Superior temporal gyrus (tissue), 1 donor: ENCODE results near the gene ZFX.
A peak's percentile ranks its signal among the peaks of the same experiment; 100 is the strongest.

Experiments used
- DNase-seq: peaks from one replicate; pipeline ENCODE4 v3.0.0-alpha.2; 2016; ENCODE audit errors: extremely low spot score

The ZFX gene

GRCh38 chrX:24201216-24201615 lies 51.7 kb downstream of the ZFX start:
- DNase-seq: no peak

DNA sequence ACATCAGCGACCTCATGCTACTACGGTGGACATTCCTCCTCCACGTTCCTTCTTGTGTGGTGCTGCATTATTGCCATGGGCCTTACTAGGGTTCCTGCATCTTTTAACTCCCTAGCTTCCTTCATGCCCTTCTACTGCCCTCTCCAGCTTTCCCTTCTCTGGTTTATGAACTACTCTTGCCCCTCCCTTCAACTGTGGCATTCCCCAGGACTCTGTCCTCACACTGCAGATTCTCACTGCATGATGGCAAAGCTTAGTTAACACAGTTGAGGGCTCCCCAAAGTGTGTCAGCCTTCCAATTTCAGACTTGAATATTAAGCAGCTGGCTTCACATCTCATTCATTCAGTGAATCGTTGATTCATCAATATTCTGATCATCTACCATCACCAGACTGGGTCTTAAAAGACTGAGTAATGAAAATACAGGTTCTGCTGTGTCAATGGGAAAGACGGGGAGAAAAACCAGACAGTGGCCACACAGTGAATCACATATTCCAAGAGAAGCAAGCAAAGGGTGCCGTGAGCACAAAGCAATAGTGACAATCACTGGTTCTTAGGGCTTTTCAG lies 53.0 kb downstream of the ZFX start:
- DNase-seq: no peak

GRCh38 chrX:24203072-24203808 lies 53.7 kb downstream of the ZFX start:
- no peak for DNase-seq

- DNase-seq: no peak
These were observed 54.8 kb downstream of the ZFX start for GRCh38 chrX:24204331-24204730.

- DNase-seq: no peak
These were observed 55.4 kb downstream of the ZFX start for GRCh38 chrX:24204958-24205357.

- no peak for DNase-seq
These were observed 58.3 kb downstream of the ZFX start for GRCh38 chrX:24207826-24208225.

- DNase-seq: no peak
These were observed 59.1 kb downstream of the ZFX start for GRCh38 chrX:24208496-24209240.

GRCh38 chrX:24210190-24210589 lies 60.7 kb downstream of the ZFX start:
- no peak for DNase-seq

GRCh38 chrX:24214568-24214967 lies 65.0 kb downstream of the ZFX start:
- DNase-seq: no peak

DNA sequence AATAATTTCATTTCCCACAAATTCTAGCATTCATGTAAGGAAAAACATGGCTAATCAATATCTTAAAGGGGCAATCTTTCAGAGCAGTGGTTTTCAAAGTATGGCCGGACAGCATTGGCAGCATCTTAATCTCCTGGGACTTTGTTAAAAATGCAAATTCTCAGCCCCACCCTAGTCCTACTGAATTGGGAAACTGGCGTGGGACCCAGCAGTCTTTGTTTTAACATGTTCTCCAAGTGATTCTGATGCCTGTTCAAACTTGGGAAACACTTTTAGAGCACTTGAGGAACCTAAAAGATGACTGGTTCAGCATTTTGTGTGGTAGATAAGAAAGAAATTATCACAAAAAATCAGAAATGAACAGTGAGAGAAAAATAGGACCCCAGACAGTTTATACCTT lies 65.7 kb downstream of the ZFX start:
- DNase-seq: no peak

DNA sequence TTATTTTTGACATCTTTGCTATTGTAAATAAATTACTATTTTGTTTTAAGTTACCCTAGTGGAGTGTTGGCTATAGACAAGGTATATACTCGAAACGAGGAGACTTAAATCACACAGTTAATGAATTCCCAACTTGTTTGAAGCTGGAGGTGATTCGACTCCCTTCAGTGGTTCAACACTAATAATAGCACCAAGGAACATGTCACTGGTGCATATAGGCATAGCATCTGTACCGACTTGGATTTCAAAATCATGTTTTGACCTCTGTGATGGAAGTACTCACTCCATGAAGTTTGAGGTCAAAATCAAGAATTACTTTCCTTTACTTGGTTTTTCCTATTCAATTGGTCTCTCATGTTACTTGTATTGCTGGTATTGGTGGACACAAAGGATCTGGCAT lies 66.5 kb downstream of the ZFX start:
- no peak for DNase-seq

- DNase-seq: no peak
These were observed 67.3 kb downstream of the ZFX start for GRCh38 chrX:24216827-24217226.

GRCh38 chrX:24219320-24219719 lies 69.8 kb downstream of the ZFX start:
- no peak for DNase-seq

DNA sequence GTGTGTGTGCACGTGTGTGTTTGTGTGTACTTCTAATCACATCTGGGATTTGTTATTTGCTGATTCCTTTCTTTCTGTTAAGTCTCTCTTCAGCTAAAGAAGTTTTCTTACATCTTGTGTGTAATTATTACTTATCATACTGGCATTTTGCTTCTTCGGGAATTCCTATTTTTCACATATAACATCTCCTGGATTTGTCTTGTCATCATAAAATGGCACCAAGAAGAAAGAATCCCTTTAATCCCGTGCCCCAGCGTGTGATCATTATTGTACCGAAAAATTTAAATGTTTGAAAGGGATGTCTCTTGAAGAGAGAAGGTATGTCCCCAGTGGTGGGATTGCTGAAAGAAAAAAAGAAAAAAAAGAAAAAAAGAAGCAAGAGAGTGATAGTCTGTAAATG lies 72.3 kb downstream of the ZFX start:
- no peak for DNase-seq

DNA sequence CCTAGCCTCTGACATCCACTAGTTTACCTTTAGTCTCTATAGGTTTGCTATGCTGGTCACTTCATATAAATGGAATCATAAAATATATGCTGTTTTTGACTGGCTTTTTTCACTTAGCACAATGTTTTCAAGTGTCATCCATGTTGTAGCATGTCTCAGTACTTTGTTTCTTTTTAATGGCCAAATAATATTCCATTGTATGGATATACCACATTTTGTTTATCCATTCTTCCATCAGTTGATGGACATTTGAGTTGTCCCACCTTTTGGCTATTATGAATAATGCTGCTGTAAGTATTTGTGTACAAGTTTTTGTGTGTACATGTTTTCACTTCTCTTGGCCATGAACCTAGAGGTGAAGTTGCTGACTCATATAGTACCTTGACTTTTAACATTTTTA lies 75.7 kb downstream of the ZFX start:
- DNase-seq: no peak

DNA sequence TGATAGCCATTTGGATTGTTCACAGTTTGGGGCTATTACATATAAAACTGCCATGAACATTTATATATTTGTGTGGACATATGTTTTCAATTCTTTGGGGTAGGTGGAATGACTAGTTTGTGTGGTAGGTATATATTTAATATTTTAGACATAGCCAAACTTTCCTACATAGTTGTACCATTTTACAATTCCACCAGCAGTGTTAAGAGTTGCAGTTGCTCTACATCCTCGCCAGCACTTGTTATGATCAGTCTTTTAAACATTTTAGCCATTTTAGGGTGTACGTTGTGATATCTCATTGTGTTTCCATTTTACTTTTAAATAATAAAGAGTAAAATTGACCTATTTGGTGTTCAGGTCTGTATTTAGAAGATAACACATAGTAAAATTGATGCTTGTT lies 76.6 kb downstream of the ZFX start:
- DNase-seq: no peak

DNA sequence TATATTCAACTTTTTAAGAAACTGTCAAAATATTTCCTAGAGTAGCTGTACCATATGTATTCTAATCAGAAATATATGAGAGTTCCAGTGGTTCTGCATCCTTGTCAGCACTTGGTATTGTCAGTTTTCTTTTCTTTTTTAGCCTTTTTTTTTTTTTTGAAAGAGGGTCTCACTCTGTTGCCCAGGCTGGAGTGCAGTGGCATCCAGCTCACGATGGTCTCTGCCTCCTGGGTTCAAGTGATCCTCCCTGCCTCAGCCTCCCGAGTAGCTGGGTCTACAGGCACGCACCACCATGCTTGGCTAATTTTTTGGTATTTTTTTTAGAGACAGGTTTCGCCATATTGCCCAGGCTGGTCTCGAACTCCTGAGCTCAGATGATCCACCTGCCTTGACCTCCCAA lies 79.1 kb downstream of the ZFX start:
- no peak for DNase-seq

DNA sequence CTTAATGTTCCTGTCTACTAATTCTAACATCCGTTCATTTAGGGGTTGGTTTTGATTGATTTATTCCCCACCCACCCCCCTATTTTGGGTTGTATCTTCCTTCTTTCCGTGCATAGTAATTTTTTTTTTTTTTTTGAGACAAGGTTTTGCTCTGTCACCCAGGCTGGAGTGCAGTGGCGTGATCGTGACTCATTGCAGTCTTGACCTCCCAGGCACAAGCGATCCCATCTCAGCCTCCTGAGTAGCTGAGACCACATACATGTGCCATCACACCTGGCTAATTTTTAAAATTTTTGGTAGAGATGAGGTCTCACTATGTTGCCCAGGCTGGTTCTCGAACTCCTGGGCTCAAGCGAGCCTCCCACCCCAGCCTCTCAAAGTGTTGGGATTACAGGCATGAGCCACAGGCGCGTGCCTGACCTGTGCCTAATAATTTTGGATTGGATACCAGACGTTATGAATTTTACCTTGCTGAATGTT lies 79.9 kb downstream of the ZFX start:
- DNase-seq: no peak

DNA sequence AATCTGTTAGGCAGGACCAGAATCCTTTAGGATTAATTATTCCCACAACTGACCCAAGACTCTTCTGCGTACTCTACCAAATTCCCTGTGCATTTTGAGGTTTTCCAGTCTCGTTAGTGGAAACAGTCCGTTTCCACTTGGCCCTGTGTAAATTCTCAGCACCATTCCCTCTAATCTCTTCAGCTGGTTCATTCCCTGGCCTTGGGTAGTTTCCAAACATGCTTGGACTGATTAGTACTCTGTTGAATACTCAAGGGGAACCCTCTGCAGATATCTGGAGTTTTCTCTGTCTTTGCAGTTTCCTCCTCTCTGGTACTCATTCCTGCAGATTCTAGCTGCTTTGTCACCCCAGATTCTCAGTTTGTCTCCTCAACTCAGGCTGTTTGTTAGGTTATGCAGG lies 80.4 kb downstream of the ZFX start:
- DNase-seq: no peak

DNA sequence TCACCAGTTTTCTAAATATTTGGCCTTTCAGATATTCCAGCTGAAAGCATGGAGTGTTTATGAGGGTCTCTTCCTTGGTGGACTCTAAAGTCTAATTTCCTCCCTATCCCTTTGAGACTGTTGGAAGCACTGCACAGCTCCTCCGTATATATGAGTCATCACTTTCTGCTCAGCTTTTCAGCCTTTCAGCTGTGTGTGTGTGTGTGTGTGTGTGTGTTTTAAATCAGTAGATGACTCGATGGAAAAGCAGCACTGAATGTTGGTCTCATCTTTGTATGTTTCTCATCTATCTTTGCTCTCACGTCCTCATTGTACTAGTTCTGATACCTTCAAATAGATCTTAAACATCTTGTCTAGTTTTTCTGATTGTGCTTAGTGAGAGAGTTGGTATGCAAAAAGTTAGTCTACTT lies 81.6 kb downstream of the ZFX start:
- peak; percentile 13 for DNase-seq

- DNase-seq: no peak
These were observed 82.2 kb downstream of the ZFX start for GRCh38 chrX:24231641-24232179.

DNA sequence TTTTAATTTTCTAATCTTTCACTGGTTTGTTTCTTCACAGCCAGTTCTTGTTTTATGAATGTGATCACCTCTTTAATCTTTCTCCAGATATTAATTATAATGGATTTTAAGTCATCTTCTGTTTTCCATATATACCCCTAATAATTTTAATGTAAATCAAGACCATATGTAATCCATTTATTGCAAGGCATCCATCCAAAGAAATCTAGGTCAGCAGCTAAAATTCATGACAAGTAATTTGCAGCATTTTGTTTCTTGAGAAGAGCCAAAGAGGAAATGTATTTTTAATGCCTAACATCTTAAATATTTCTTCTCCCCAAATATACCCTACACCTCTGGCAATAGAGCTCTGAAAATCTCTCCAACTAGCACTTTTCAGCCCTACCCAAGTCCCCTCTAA lies 83.3 kb downstream of the ZFX start:
- DNase-seq: no peak
